HG03575 (cell line): ENCODE measurements around the gene CEP85L.

Source experiments
- ATAC-seq: cut with Tn5 transposase; IDR thresholded peaks from one replicate; pipeline ENCODE4 v1.9.1; 2021; ENCODE audit not compliant: unreplicated experiment, insufficient number of reproducible peaks, low FRiP score; ENCODE audit errors: extremely low read depth

Gene CEP85L

GRCh38 chr6:118522422-118522821 is 129.0 kb downstream of the CEP85L start:
- no peak for ATAC-seq

GRCh38 chr6:118514689-118515088 is 136.7 kb downstream of the CEP85L start:
- no peak for ATAC-seq

GRCh38 chr6:118511930-118512715 is 139.3 kb downstream of the CEP85L start:
- ATAC-seq, result no peak

- no peak for ATAC-seq
Measured at GRCh38 chr6:118509009-118509617, 142.3 kb downstream of the CEP85L start.

- ATAC-seq, result no peak
Measured at GRCh38 chr6:118507636-118508035, 143.8 kb downstream of the CEP85L start.

GRCh38 chr6:118506071-118506638 is 145.2 kb downstream of the CEP85L start:
- ATAC-seq, result no peak

- ATAC-seq, result no peak
Measured at GRCh38 chr6:118505656-118506055, 145.7 kb downstream of the CEP85L start.

GRCh38 chr6:118504611-118505010 is 146.8 kb downstream of the CEP85L start:
- no peak for ATAC-seq

GRCh38 chr6:118502169-118502568 is 149.2 kb downstream of the CEP85L start:
- no peak for ATAC-seq

- no peak for ATAC-seq
Measured at GRCh38 chr6:118501765-118502164, 149.6 kb downstream of the CEP85L start.

- no peak for ATAC-seq
Measured at GRCh38 chr6:118501099-118501498, 150.3 kb downstream of the CEP85L start.

GRCh38 chr6:118500130-118501015 is 151.0 kb downstream of the CEP85L start:
- ATAC-seq, result no peak

GRCh38 chr6:118495485-118496280 is 155.7 kb downstream of the CEP85L start:
- no peak for ATAC-seq

GRCh38 chr6:118494091-118494490 is 157.3 kb downstream of the CEP85L start:
- no peak for ATAC-seq

- no peak for ATAC-seq
Measured at GRCh38 chr6:118489990-118490389, 161.4 kb downstream of the CEP85L start.

- ATAC-seq, result no peak
Measured at GRCh38 chr6:118488631-118489030, 162.8 kb downstream of the CEP85L start.

GRCh38 chr6:118485601-118486550 is 165.5 kb downstream of the CEP85L start:
- peak; percentile 92 for ATAC-seq

- ATAC-seq, result no peak
Measured at GRCh38 chr6:118476551-118476950, 174.8 kb downstream of the CEP85L start.
